IPS DF 4.7 (cell line): Measurements from ENCODE around the gene UFL1.
"Not testable (repeated sequence)": the region's sequence is repeated elsewhere in the genome, so short reads cannot be mapped to it uniquely, and the experiment has no call there.

Experiments
- DNase-seq: peaks from one replicate; pipeline ENCODE4 v3.0.0-alpha.2; 2013; ENCODE audit warnings: low spot score; ENCODE audit errors: extremely low read depth

Gene UFL1

GRCh38 chr6:96521644-96522464 lies at the start of gene UFL1:
Gene UFL1, plus strand, starts transcription at chr6:96521806. Its CDS starts 68 bp downstream, at chr6:96521874.
- peak; percentile 64 for DNase-seq

- not testable (repeated sequence) for DNase-seq
Measured at GRCh38 chr6:96472291-96472690, 49.3 kb upstream of the UFL1 start.

GRCh38 chr6:96478695-96479094 lies 42.9 kb upstream of the UFL1 start:
- no peak for DNase-seq

DNA sequence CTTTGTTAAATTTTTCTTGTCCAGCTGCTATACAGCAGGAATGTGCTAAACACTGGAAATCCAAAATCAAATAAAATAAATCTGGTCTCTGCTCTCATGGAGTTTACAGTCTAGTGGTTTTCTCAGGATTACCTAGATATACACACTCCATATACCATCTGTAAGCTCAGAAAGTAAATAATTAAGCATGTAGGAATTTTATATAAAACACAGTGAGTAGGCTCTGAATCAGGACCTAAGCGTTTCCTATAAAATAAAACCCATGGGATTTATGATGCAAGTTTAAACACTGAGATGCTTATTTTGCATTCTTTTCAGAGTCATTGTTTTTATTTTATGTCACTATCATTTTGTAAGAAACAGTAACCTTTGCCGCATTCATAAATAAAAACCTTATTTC lies 29.7 kb upstream of the UFL1 start:
- DNase-seq, result no peak

DNA sequence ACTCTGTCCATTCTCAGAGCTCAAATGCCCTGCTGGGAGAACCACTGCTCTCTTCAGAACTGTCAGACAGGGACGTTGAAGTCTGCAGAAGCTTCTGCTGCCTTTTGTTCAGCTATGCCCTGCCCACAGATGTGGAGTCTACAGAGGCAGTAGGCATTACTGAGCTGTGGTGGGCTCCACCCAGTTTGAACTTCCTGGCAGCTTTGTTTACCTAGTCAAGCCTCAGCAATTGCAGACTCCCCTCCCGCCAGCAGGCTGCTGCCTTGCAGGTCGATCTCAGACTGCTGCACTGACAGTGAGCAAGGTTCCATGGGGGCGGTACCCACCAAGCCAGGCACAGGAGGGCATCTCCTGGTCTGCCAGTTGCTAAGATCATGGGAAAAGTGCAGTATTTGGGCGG lies 21.8 kb upstream of the UFL1 start:
- no peak for DNase-seq

DNA sequence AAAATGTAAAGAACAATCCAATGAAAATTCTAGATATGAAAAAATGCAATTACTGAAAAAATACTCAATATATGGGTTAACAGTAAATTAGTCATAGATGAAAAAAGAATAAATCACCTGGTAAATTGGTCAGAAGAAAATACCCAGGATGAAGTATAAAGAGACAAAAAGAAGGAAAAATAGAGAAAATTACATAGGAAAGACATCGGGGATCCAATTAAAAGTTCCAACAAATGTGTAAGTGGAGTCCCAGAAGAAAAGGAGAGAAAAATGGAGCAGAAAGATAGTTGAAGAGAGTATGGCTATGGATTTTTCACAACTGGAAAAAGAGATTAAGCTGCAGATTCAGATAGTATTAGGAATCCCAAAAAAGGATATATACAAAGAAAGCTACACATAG lies 18.7 kb upstream of the UFL1 start:
- no peak for DNase-seq

GRCh38 chr6:96505363-96505762 lies 16.2 kb upstream of the UFL1 start:
- no peak for DNase-seq

DNA sequence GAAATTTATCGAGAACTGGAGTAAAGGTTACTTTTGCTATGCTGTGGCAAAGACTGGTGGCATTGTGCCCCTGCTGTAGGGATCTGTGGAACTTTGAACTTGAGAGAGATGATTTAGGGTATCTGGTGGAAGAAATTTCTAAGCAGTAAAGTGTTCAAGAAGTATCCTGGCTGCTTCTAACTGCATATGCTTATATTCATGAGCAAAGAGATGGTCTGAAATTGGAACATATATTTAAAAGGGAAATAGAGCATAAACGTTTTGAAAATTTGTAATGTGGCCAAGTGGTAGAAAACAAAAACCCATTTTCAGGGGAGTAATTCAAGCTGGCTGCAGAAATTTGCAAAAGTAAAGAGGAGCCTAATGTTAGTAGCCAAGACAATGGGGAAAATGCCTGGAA lies 12.3 kb upstream of the UFL1 start:
- DNase-seq, result no peak

GRCh38 chr6:96520171-96521115 lies 1.2 kb upstream of the UFL1 start:
- peak; percentile 33 for DNase-seq

DNA sequence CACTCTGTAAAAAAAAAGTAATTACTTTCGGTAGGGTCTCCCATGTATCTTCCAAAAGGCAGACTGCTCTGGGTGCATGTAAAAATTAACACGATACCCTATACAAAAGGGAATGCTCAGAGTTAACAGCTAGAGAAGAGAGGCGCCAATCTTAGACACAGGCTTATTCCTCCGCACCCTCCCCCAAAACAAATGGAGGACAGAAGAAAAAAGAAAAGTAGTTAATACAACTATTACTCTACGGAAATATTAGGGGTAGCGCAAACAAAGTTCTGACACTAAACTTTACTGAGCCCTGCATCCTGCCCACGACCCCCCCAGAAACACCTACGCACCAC lies 331 bp upstream of the UFL1 start:
- no peak for DNase-seq

- no peak for DNase-seq
Measured at GRCh38 chr6:96522465-96523009, 931 bp downstream of the UFL1 start.

- no peak for DNase-seq
Measured at GRCh38 chr6:96528193-96528592, 6.6 kb downstream of the UFL1 start.

GRCh38 chr6:96532399-96532798 lies 10.8 kb downstream of the UFL1 start:
- DNase-seq, result no peak

GRCh38 chr6:96537726-96538125 lies 16.1 kb downstream of the UFL1 start:
- no peak for DNase-seq

GRCh38 chr6:96542702-96543101 lies 21.1 kb downstream of the UFL1 start:
- DNase-seq, result no peak

DNA sequence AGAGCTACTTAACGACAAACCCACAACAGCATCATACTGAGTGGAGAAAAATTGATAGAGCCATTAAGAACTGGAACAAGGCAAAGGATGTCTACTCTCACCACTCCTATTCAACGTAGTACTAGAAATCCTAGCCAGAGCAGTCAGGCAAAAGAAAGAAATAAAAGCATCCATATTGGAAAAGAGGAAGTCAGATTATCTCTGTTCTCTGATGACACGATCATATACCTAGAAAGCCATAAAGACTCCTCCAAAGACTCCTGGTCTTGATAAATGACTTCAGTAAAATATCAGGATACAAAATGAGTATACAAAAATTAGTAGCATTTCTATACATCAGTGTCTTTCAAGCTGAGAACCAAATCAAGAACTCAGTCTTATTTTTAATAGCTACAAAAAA lies 24.3 kb downstream of the UFL1 start:
- no peak for DNase-seq

DNA sequence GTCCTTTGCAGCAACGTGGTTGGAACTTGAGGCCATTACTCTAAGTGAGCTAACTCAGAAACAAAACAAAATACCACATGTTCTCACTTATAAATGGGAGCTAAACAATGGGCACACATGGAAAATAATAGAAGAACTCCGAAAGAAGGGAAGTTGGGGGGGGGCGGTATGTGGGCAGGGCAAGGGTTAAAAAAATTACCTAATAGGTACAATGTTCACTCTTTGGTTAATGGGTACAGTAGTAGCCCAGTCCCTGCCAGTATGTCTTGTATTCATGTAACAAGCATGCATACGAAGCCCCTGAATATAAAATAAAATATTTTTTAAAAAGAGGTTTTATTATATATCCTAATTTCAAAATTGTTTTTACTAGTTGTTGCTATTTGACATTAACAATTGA lies 26.0 kb downstream of the UFL1 start:
- no peak for DNase-seq

DNA sequence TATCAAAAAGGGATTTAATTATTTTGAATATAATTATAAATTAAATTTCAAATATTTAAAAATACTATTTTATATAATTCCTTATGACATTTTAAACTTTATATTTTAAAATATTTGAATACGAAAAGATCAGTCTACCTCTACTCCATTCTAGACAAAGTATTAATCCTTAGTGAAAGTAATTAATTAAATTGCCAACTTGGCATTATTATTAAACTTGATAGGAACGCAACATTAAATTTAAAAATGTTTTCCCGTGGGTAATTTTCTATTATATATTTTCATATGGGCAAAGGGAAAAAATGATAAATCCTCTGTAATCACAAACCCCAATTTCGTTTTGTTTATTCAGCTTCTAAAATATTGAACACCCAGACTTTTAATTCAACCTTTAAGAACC lies 33.0 kb downstream of the UFL1 start:
- no peak for DNase-seq

GRCh38 chr6:96559740-96560139 lies 38.1 kb downstream of the UFL1 start:
- DNase-seq, result not testable (repeated sequence)

GRCh38 chr6:96562886-96563285 lies 41.3 kb downstream of the UFL1 start, which contains the start of gene FHL5:
Gene FHL5, plus strand, starts transcription at chr6:96563128. Its CDS starts 40,486 bp downstream, at chr6:96603614.
- DNase-seq, result no peak

- DNase-seq, result no peak
Measured at GRCh38 chr6:96563853-96564252, 42.2 kb downstream of the UFL1 start.

- no peak for DNase-seq
Measured at GRCh38 chr6:96570053-96570452, 48.4 kb downstream of the UFL1 start.
